ENCODE measurements around the gene TFR2. TPM values are rescaled to one million over a fixed set of nuclear protein-coding genes. Genes with fewer than 3 reads are reported as not detected.

TFR2 gene
- total and polyA plus RNA-seq, 2 of the 13 experiments (the other 11 are each of a cell fraction or from before 2014, with no cell fraction given) = 36.9 to 64.2 TPM

DNA sequence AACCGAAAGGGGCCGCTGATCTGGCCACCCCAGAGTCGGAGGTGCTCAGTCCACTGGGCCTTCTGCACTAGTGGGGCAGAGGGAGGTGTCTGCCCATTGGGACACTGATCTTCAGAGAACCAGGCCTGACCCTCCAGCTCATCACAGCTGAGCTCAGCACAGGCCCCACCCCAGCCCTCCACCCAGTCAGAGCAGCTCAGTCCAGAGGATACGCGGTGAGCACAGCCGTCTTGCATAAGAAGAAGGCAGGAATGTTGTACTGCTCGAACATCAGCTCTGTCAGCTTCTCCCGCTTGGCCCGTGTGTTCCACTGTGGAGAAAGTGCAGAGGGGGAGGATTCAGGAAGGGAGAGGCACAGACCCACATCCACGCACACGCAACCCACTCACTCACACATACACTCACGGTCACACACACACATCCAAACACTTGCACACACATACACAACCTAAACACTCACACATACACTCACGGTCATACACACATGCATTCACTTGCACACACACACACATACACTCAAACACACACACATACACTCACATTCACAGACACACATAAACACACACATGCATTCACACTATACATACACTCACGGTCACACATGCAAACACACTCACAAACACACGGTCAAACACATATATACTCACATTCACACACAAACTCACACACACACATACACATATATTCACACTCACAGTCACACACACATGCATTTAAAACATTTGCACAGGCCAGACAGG is 8.6 kb upstream of the TFR2 start:
- DNase-seq (ENCODE audit: low spot score) (no peak), ATAC-seq (peak; percentile 67), FAIRE-seq (peak; percentile 34)
- intact Hi-C loops (cut with micrococcal nuclease; ENCODE audit: unreplicated experiment) (no loop called here), in situ Hi-C loops (cut with HindIII; ENCODE audit: extremely low pct_ligation_motif_present, low pct_unique_long_range_greater_than_20kb) (no loop called here)
- H2AFZ ChIP-seq (ENCODE audit: low read length) = no peak overlapping the region
- 39% methylated on average over 14 of the region's 15 CpGs for WGBS (ENCODE audit: low lambda C conversion rate)
- peaks cover 14% of the 10 kb centered on the region for H3K4me1 ChIP-seq (ENCODE audit: insufficient read depth, low read length)
- no peak overlapping the region for H3K27ac ChIP-seq (ENCODE audit: extremely low read length, insufficient read depth, low read length)
- no peaks in the 10 kb centered on the region for H3K79me2 ChIP-seq (ENCODE audit: insufficient read depth, low read length)
- H4K20me1 ChIP-seq (ENCODE audit: insufficient read depth, low read length) = no peaks in the 10 kb centered on the region
- H3K4me3 ChIP-seq (replicated peaks in 1 of 3; ENCODE audit: insufficient read depth in 1 of 3, low read depth in 2 of 3, low read length in 3 of 3) = no peak overlapping the region
- H3K4me2 ChIP-seq (ENCODE audit: low read depth, low read length) = no peak overlapping the region
- no peaks in the 10 kb centered on the region for H3K36me3 ChIP-seq (replicated peaks in 1 of 2; ENCODE audit: control insufficient read depth in 1 of 2, insufficient read depth in 2 of 2, low read length in 2 of 2)
- H3K27me3 ChIP-seq (ENCODE audit: control insufficient read depth in 1 of 2, insufficient read depth in 2 of 2, low read length in 2 of 2) = peaks cover 5 to 30% of the 10 kb centered on the region in 2 experiments; a peak in 4 of 5 replicates
- CTCF ChIA-PET (ENCODE audit: low intra/inter-chr PET ratio, low total read pairs) = no interaction called here
- no peaks in the 10 kb centered on the region for H3K9me3 ChIP-seq (ENCODE audit: low read length)
- no peak overlapping the region for H3K9ac ChIP-seq (ENCODE audit: insufficient read depth, low read depth, low read length)
- BruUV-seq (replicated peaks) = no TSS peak
- POLR2A ChIA-PET = interaction anchor here (1.0 to 1.7 kb wide), 3 partner anchors 12 to 38 kb away, joined by 4 read pairs; partner anchors contain the start of genes GNB2 and MOSPD3
- TF ChIP-seq, protein P1, sequence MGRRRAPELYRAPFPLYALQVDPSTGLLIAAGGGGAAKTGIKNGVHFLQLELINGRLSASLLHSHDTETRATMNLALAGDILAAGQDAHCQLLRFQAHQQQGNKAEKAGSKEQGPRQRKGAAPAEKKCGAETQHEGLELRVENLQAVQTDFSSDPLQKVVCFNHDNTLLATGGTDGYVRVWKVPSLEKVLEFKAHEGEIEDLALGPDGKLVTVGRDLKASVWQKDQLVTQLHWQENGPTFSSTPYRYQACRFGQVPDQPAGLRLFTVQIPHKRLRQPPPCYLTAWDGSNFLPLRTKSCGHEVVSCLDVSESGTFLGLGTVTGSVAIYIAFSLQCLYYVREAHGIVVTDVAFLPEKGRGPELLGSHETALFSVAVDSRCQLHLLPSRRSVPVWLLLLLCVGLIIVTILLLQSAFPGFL (CRISPR knock-in tag; IDR thresholded peaks at IDR 0.05) = no peak
- TF ChIP-seq SNRNP70 (IDR thresholded peaks at IDR 0.05; ENCODE audit: low read depth, low read length) (no peak), ZSCAN22 (CRISPR knock-in tag; IDR thresholded peaks at IDR 0.05) (no peak), MBD4 (IDR thresholded peaks at IDR 0.05; ENCODE audit: borderline replicate concordance, low read length) (no peak), CEBPG (CRISPR knock-in tag; IDR thresholded peaks at IDR 0.05) (0 out of 2 replicates have a peak, but pooled peaks have one; percentile 6), ZNF639 (CRISPR knock-in tag; conservative IDR thresholded peaks at IDR 0.05) (no peak), PCBP1 (IDR thresholded peaks at IDR 0.05; ENCODE audit: borderline replicate concordance, low read depth, low read length) (no peak), SALL1 (CRISPR knock-in tag; IDR thresholded peaks at IDR 0.05) (peak; percentile 26; the same call in 1 of the 2 replicates), ZNF614 (CRISPR knock-in tag; IDR thresholded peaks at IDR 0.05; ENCODE audit: borderline replicate concordance) (no peak), ZNF33B (CRISPR knock-in tag; IDR thresholded peaks at IDR 0.05) (no peak), MLXIP (CRISPR knock-in tag; IDR thresholded peaks at IDR 0.05; ENCODE audit: borderline replicate concordance) (no peak), ZMAT3 (CRISPR knock-in tag; conservative IDR thresholded peaks at IDR 0.05) (no peak)
- TF ChIP-seq, protein P2, sequence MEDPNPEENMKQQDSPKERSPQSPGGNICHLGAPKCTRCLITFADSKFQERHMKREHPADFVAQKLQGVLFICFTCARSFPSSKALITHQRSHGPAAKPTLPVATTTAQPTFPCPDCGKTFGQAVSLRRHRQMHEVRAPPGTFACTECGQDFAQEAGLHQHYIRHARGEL (CRISPR knock-in tag; IDR thresholded peaks at IDR 0.05) = no peak
- TF ChIP-seq, protein P3, sequence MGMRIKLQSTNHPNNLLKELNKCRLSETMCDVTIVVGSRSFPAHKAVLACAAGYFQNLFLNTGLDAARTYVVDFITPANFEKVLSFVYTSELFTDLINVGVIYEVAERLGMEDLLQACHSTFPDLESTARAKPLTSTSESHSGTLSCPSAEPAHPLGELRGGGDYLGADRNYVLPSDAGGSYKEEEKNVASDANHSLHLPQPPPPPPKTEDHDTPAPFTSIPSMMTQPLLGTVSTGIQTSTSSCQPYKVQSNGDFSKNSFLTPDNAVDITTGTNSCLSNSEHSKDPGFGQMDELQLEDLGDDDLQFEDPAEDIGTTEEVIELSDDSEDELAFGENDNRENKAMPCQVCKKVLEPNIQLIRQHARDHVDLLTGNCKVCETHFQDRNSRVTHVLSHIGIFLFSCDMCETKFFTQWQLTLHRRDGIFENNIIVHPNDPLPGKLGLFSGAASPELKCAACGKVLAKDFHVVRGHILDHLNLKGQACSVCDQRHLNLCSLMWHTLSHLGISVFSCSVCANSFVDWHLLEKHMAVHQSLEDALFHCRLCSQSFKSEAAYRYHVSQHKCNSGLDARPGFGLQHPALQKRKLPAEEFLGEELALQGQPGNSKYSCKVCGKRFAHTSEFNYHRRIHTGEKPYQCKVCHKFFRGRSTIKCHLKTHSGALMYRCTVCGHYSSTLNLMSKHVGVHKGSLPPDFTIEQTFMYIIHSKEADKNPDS (CRISPR knock-in tag; IDR thresholded peaks at IDR 0.05) = no peak
